NB4 (cell line): ENCODE data around the gene CHD3.

Experiments used
- CTCF ChIP-seq: IDR thresholded peaks from one replicate; pipeline ENCODE4 v1.5.1; 2012; ENCODE audit warnings: low read depth, low read length
- MAX ChIP-seq: IDR thresholded peaks from 2 replicates; pipeline ENCODE4 v1.6.1; 2011; ENCODE audit warnings: low read depth, low read length
- MYC ChIP-seq: IDR thresholded peaks from 2 replicates; pipeline ENCODE4 v1.6.1; 2011; ENCODE audit warnings: low read depth, low read length
- POLR2A ChIP-seq: IDR thresholded peaks from 2 replicates; pipeline ENCODE4 v1.6.1; 2011; ENCODE audit warnings: mild to moderate bottlenecking; ENCODE audit not compliant: insufficient read length; ENCODE audit errors: extremely low read depth

- TF ChIP-seq MYC (no peak), CTCF (no peak), POLR2A (no peak), MAX (no peak)
These were observed 20.7 kb upstream of the CHD3 start for GRCh38 chr17:7867881-7868329.
